ENCODE data around the gene PRR23E.

Gene PRR23E

GRCh38 chr3:127210654-127210943 is 17.7 kb downstream of the PRR23E start:
- no peak for DNase-seq

DNA sequence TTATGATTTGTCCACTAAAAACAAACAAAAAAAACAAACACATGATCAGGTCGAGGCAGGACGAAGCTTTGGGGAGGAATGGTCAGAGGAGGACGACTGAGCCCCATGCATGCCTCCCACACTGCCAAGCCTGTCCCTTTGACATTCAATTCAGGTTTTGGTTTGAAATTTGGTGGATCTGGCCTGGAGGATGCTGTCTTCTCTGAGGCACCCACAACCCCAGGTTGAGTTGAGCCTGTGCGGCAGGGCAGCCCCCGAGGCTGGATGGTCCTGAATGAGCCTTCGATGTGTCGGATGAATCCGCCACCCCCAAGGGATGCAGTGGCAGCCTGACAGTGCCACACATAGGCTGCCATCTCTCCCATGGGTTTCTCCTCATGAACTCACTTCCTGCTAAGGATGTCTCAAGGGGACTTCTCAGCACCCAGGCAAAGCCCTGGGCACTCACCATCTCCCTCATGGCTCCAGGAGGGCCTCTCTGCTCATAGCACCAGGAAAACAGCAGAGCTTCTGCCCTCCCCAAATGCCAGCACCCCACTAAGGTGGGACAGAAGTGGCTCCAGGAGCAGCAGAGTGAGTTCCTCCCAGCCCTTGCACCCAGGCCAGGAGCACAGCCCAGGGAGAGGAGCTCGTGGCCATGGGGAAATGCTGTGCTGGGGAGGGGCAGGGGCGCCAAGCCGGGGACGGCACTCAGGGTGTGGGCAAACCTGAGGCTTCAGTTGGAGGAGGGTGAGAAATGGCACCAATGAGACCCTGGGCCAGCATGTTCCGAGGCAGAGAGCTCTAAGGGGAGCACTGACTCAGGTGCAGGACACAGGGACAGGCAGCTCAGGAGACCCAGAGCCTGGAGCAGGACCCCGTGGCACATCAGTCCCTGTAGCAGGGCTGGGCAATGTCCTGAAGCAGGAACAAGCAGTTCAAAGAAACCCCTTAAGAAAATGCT is 18.5 kb downstream of the PRR23E start:
- no peak for DNase-seq

DNA sequence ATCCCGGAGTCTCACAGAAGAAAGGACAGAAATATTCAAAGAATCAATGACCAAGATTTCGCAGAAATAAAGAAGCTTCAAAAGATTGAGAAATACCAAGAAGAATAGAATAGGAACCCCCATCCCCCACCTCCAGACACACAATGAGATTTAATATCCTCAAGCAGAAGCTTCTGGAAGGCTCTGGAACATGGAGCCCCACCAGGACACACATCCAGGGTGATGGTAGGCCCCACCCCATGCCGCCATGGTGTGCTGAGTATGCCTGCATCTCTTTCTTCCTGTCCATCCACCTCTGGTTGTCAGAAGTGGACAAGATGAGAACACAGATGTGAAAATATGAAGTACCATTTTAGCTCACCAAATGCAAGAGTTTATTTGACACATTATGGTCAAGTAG is 19.3 kb downstream of the PRR23E start:
- no peak for DNase-seq

DNA sequence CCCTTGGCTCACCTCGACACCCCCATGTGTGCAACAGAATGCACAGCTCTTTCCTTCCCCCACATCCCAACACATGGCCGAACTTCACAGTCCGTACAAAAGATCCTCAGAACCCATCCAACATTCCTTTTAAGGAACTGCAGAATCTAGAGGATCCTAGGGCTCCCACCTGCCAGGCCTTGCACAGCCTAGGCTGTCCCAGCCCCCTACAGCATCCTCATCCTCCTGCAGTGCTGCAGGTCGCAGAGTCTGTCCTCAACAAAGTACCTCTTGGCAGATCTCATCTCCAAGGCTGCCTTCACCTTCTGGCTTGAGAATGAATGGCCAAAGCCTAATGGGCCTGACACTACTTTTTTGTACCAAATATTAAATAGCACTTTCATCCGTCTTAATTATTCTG is 19.8 kb downstream of the PRR23E start:
- no peak for DNase-seq

GRCh38 chr3:127213381-127213918 is 20.5 kb downstream of the PRR23E start:
- DNase-seq, result no peak

GRCh38 chr3:127214975-127215374 is 22.0 kb downstream of the PRR23E start:
- DNase-seq, result no peak

- DNase-seq, result no peak
These were observed 22.9 kb downstream of the PRR23E start for GRCh38 chr3:127215714-127216414.

GRCh38 chr3:127216415-127217261 is 23.7 kb downstream of the PRR23E start:
- DNase-seq, result no peak

GRCh38 chr3:127217596-127218453 is 24.9 kb downstream of the PRR23E start:
- DNase-seq, result no peak

GRCh38 chr3:127218454-127218922 is 25.6 kb downstream of the PRR23E start:
- no peak for DNase-seq

DNA sequence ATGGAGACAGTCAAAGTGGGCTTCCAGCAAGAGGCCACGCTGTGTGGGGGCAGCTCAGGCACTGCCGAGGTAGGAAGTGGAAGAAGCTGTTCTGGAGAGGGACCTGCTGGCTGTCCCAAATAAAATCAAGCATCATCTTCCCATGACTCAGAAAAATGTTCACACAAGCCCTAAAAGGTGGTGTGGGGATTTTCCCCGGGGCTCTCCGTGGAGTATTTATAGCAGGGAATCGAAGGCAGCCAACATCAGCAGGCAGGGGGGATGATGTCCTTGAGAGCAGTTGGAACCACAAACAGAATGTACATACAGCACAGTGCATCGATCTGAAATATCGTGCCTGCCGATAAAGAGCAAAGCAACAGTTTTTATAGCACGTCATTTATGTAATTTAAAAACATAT is 27.6 kb downstream of the PRR23E start:
- DNase-seq, result no peak

DNA sequence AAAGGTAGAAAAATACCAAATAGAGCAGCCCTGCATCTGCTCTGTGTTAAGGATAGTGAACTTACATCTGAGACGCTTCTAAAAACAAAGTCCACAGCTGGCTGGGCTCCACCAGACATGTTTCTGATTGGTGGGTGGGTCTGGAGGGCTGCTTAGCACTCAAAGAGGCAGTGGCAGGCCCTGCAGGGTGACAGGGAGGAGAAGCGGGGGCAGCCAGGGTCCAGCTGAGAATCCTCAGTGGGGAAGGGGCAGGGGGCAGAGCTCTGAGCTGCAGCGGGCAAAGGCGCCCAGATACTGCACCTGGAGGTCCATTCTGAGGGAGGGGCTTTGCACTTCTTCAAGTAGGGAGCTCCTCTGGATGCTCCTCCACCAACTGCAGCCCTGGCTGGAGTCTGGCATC is 28.1 kb downstream of the PRR23E start:
- DNase-seq, result no peak

- no peak for DNase-seq
These were observed 28.6 kb downstream of the PRR23E start for GRCh38 chr3:127221446-127222035.

GRCh38 chr3:127222163-127222562 is 29.2 kb downstream of the PRR23E start:
- DNase-seq, result no peak

DNA sequence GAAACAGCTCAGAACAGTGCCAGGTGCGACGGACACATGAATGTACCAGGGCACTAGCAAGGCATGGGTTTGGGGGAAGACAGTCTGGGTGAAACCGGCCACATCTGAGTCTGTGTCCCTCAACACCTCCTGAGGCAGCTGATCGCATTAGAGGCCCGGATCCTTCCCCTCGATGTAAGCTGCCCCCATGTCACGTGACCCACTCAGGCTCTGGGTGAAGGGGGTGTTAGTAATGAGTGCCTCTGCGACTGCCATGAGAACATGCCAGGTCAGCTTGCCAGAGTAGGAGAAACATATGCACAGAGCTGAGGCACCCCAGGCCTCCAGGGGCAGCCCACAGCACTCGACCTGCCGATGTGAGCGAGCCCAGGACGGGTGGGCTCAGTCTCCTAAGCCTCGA is 29.7 kb downstream of the PRR23E start:
- no peak for DNase-seq

DNA sequence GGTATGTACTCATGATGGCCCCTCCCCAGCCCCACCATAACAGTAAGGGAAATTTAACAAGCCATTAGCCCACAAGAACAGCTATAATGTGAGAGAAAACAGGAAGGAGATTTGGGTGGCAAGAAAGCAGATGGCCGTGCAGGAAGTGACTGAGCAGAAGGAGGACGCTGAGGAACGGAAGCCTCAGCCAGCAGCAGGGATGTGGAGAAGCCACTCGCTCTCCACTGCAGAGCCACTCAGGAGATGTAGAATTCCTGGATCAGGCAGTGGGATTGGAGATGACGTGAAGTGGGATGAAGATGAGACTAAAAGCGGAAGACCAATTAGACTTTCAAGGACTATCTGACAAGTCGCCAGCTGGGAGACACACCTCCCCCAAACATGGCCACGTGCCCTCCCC is 31.2 kb downstream of the PRR23E start:
- DNase-seq, result no peak

- no peak for DNase-seq
These were observed 33.5 kb downstream of the PRR23E start for GRCh38 chr3:127226457-127226856.

GRCh38 chr3:127226946-127227842 is 34.3 kb downstream of the PRR23E start:
- peak; percentile 12 to 20 for DNase-seq

- DNase-seq, result no peak
These were observed 35.9 kb downstream of the PRR23E start for GRCh38 chr3:127228866-127229265.

GRCh38 chr3:127233371-127233770 is 40.4 kb downstream of the PRR23E start:
- no peak for DNase-seq

DNA sequence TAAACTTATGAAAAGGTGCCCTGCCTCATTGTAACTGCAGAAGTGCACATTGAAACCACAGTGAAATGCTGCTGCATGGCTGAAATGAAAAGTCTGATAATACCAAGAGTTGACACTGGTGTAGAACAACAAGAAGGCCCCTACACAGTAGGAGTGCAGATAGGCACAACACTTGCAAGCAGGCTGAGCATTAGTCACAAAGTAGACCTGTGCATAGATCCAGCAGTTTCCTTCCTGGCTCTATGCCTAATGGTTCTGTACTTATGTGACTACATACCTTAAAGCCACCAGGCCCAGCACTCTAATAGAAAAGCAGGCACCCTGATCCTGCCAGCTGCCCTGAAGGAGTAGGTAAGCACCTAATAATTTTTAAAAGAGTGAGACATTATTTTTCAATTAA is 41.8 kb downstream of the PRR23E start:
- no peak for DNase-seq
